Activated CD8-positive, alpha-beta T cell treated with anti-CD3 and anti-CD28 coated beads, Interleukin-2, amount 10 ng/mL, durations not matched to agents 7 days and 5 days (primary cell): ENCODE data around the gene PRR15L. TPM values are rescaled to one million over a fixed set of nuclear protein-coding genes. Genes with fewer than 3 reads are reported as not detected.
"Not testable (repeated sequence)": the region's sequence is repeated elsewhere in the genome, so short reads cannot be mapped to it uniquely, and the experiment has no call there.

Experiments
- ATAC-seq: fragments of 150-1000 bp; cut with Tn5 transposase; one replicate; pipeline ENCODE4 v1.10.0; 2021; ENCODE audit warnings: moderate library complexity
- CTCF ChIA-PET: fragments of 350-600 bp; sonication (Branson Sonifier 250); formaldehyde crosslinking; loops from one replicate; lab custom pipeline; 2021; ENCODE audit warnings: antibody characterized with exemption; lab: Charles Lee
- POLR2A ChIA-PET: fragments of 350-600 bp; sonication (Branson Sonifier 250); formaldehyde crosslinking; loops from one replicate; lab custom pipeline; 2021; ENCODE audit warnings: antibody characterized with exemption; lab: Charles Lee
- DNase-seq: peaks from one replicate; pipeline ENCODE4 v3.0.0-alpha.2; 2020
- H3K27ac Mint-ChIP-seq: one replicate; pipeline ENCODE4 v1.8.0; 2021; ENCODE audit warnings: mild to moderate bottlenecking, mixed read lengths
- H3K27me3 Mint-ChIP-seq: one replicate; pipeline ENCODE4 v1.8.0; 2021; ENCODE audit warnings: low read depth, mixed read lengths
- H3K36me3 Mint-ChIP-seq: one replicate; pipeline ENCODE4 v1.8.0; 2021; ENCODE audit warnings: low read depth, mixed read lengths
- H3K4me1 Mint-ChIP-seq: one replicate; pipeline ENCODE4 v1.8.0; 2021; ENCODE audit warnings: low read depth, mixed read lengths
- H3K4me3 Mint-ChIP-seq: one replicate; pipeline ENCODE4 v1.8.0; 2021; ENCODE audit warnings: mild to moderate bottlenecking, mixed read lengths
- H3K9me3 Mint-ChIP-seq: one replicate; pipeline ENCODE4 v1.8.0; 2022; ENCODE audit warnings: mixed read lengths; ENCODE audit not compliant: insufficient read depth
- total RNA-seq, 2 experiments: library from RNA; stranded (reverse); gene quantifications; one replicate each; pipeline ENCODE4 v1.2.3, GENCODE V29; 2021

The PRR15L gene
- total RNA-seq, 2 experiments from 2014 or later, result not detected

- CTCF ChIA-PET, result interaction anchor here (0.8 to 1.1 kb wide), 5 partner anchors 9 to 18 kb away, joined by 3 to 4 read pairs (median 3); no protein-coding TSS in a partner anchor
- no peaks in the 10 kb centered on the region for H3K27me3 Mint-ChIP-seq
- peaks cover 14% of the 10 kb centered on the region for H3K36me3 Mint-ChIP-seq
- DNase-seq (no peak), ATAC-seq (no peak)
- peaks cover under 1% of the 10 kb centered on the region for H3K4me1 Mint-ChIP-seq
- H3K27ac Mint-ChIP-seq, result no peak overlapping the region
- no peak overlapping the region for H3K4me3 Mint-ChIP-seq
- H3K9me3 Mint-ChIP-seq, result no peaks in the 10 kb centered on the region
- POLR2A ChIA-PET, result no interaction called here
These were observed 25.8 kb downstream of the PRR15L start for GRCh38 chr17:47931848-47932247.

GRCh38 chr17:47929218-47930000 is 28.3 kb downstream of the PRR15L start:
- H3K27ac Mint-ChIP-seq, result no peak overlapping the region
- H3K9me3 Mint-ChIP-seq, result no peaks in the 10 kb centered on the region
- ChIA-PET POLR2A (interaction anchor here (1.5 kb wide), 1 partner anchor 12 kb away, joined by 6 read pairs; the partner anchor contains the start of gene PNPO), CTCF (interaction anchor here (0.7 to 2.4 kb wide), 7 partner anchors 17 to 707 kb away, joined by 3 to 9 read pairs (median 3); partner anchors contain the start of gene CDK5RAP3)
- ATAC-seq, result no peak
- no peaks in the 10 kb centered on the region for H3K27me3 Mint-ChIP-seq
- peaks cover 2% of the 10 kb centered on the region for H3K4me1 Mint-ChIP-seq
- no peak overlapping the region for H3K4me3 Mint-ChIP-seq
- H3K36me3 Mint-ChIP-seq, result peaks cover 30% of the 10 kb centered on the region
- no peak for DNase-seq

GRCh38 chr17:47928415-47928814 is 29.3 kb downstream of the PRR15L start:
- Mint-ChIP-seq H3K4me3 (no peak overlapping the region), H3K27ac (no peak overlapping the region), H3K4me1 (peaks cover 2% of the 10 kb centered on the region), H3K9me3 (no peaks in the 10 kb centered on the region), H3K27me3 (no peaks in the 10 kb centered on the region), H3K36me3 (peaks cover 36% of the 10 kb centered on the region)
- DNase-seq (no peak), ATAC-seq (no peak)
- CTCF ChIA-PET, result interaction anchor here (1.3 kb wide), 1 partner anchor 42 kb away, joined by 4 read pairs; the partner anchor contains the start of gene CDK5RAP3
- POLR2A ChIA-PET, result no interaction called here

- CTCF ChIA-PET, result no interaction called here
- Mint-ChIP-seq H3K27me3 (no peaks in the 10 kb centered on the region), H3K36me3 (peaks cover 41% of the 10 kb centered on the region), H3K4me3 (no peak overlapping the region), H3K9me3 (no peaks in the 10 kb centered on the region), H3K27ac (no peak overlapping the region), H3K4me1 (peaks cover 2% of the 10 kb centered on the region)
- POLR2A ChIA-PET, result no interaction called here
- ATAC-seq, result no peak
- no peak for DNase-seq
These were observed 29.8 kb downstream of the PRR15L start for GRCh38 chr17:47927821-47928400.

GRCh38 chr17:47925678-47925988 is 32.0 kb downstream of the PRR15L start:
- Mint-ChIP-seq H3K4me3 (no peak overlapping the region), H3K27me3 (no peaks in the 10 kb centered on the region), H3K4me1 (peaks cover 2% of the 10 kb centered on the region), H3K9me3 (no peaks in the 10 kb centered on the region), H3K36me3 (peaks cover 50% of the 10 kb centered on the region), H3K27ac (no peak overlapping the region)
- DNase-seq, result no peak
- ChIA-PET POLR2A (no interaction called here), CTCF (no interaction called here)
- no peak for ATAC-seq

- H3K27me3 Mint-ChIP-seq, result no peaks in the 10 kb centered on the region
- POLR2A ChIA-PET, result no interaction called here
- H3K9me3 Mint-ChIP-seq, result no peaks in the 10 kb centered on the region
- no peak overlapping the region for H3K27ac Mint-ChIP-seq
- peaks cover 2% of the 10 kb centered on the region for H3K4me1 Mint-ChIP-seq
- DNase-seq (no peak), ATAC-seq (no peak)
- CTCF ChIA-PET, result interaction anchor here (1.0 to 1.4 kb wide), 2 partner anchors 25 to 46 kb away, joined by 3 read pairs; partner anchors contain the start of gene CDK5RAP3
- H3K4me3 Mint-ChIP-seq, result no peak overlapping the region
- H3K36me3 Mint-ChIP-seq, result peaks cover 50% of the 10 kb centered on the region
These were observed 32.7 kb downstream of the PRR15L start for GRCh38 chr17:47924785-47925677.

- not testable (repeated sequence) for H3K4me3 Mint-ChIP-seq, H3K27me3 Mint-ChIP-seq, H3K4me1 Mint-ChIP-seq, H3K27ac Mint-ChIP-seq, DNase-seq, ATAC-seq, H3K9me3 Mint-ChIP-seq
- ChIA-PET CTCF (interaction anchor here (1.3 kb wide), 1 partner anchor 79 kb away, joined by 3 read pairs; the partner anchor contains the start of gene SCRN2), POLR2A (interaction anchor here (0.6 kb wide), 1 partner anchor 251 kb away, joined by 4 read pairs; no protein-coding TSS in a partner anchor)
- peaks cover 41% of the 10 kb centered on the region for H3K36me3 Mint-ChIP-seq
These were observed 37.8 kb downstream of the PRR15L start for GRCh38 chr17:47919889-47920288.

- H3K9me3 Mint-ChIP-seq, result no peaks in the 10 kb centered on the region
- H3K4me1 Mint-ChIP-seq, result peaks cover 6% of the 10 kb centered on the region
- ChIA-PET POLR2A (interaction anchor here (0.5 to 1.3 kb wide), 2 partner anchors 23 to 178 kb away, joined by 3 read pairs; no protein-coding TSS in a partner anchor), CTCF (interaction anchor here (1.4 kb wide), 1 partner anchor 28 kb away, joined by 5 read pairs; no protein-coding TSS in a partner anchor)
- H3K36me3 Mint-ChIP-seq, result peaks cover 35% of the 10 kb centered on the region
- ATAC-seq, result no peak
- H3K27ac Mint-ChIP-seq, result no peak overlapping the region
- DNase-seq, result no peak
- no peak overlapping the region for H3K4me3 Mint-ChIP-seq
- no peaks in the 10 kb centered on the region for H3K27me3 Mint-ChIP-seq
These were observed 38.7 kb downstream of the PRR15L start for GRCh38 chr17:47918991-47919390.

GRCh38 chr17:47918006-47918405 is 39.7 kb downstream of the PRR15L start:
- peaks cover 8% of the 10 kb centered on the region for H3K4me1 Mint-ChIP-seq
- H3K27ac Mint-ChIP-seq, result no peak overlapping the region
- CTCF ChIA-PET, result interaction anchor here (1.4 kb wide), 1 partner anchor 29 kb away, joined by 5 read pairs; no protein-coding TSS in a partner anchor
- no peak overlapping the region for H3K4me3 Mint-ChIP-seq
- no peaks in the 10 kb centered on the region for H3K27me3 Mint-ChIP-seq
- no peaks in the 10 kb centered on the region for H3K9me3 Mint-ChIP-seq
- H3K36me3 Mint-ChIP-seq, result peaks cover 28% of the 10 kb centered on the region
- DNase-seq (no peak), ATAC-seq (no peak)
- POLR2A ChIA-PET, result interaction anchor here (1.3 kb wide), 1 partner anchor 22 kb away, joined by 3 read pairs; no protein-coding TSS in a partner anchor

- POLR2A ChIA-PET, result no interaction called here
- Mint-ChIP-seq H3K27ac (no peak overlapping the region), H3K27me3 (no peaks in the 10 kb centered on the region), H3K4me1 (peaks cover 8% of the 10 kb centered on the region), H3K4me3 (no peak overlapping the region), H3K36me3 (peaks cover 27% of the 10 kb centered on the region), H3K9me3 (no peaks in the 10 kb centered on the region)
- ATAC-seq, result no peak
- DNase-seq, result no peak
- CTCF ChIA-PET, result no interaction called here
These were observed 40.1 kb downstream of the PRR15L start for GRCh38 chr17:47917581-47917980.
